H1 (cell line): ENCODE measurements around the gene MAGI2. TPM values are rescaled to one million over a fixed set of nuclear protein-coding genes. Genes with fewer than 3 reads are reported as not detected.

Experiments used
- CTCF ChIA-PET: fragments of 300-600 bp; sonication (Branson Sonifier 250); formaldehyde crosslinking; loops from one replicate; lab custom pipeline; 2021; ENCODE audit not compliant: partially characterized antibody; lab: Charles Lee
- POLR2A ChIA-PET: fragments of 300-600 bp; sonication (Branson Sonifier 250); formaldehyde crosslinking; loops from one replicate; lab custom pipeline; 2021; ENCODE audit warnings: inconsistent platforms; ENCODE audit not compliant: partially characterized antibody; lab: Charles Lee
- DNase-seq, 2 experiments: peaks; one replicate each; pipeline versions ENCODE4 v3.0.0 to v3.0.0-alpha.2; 2010 to 2022; ENCODE audit warnings: low spot score in 2 of 2, low read depth in 1 of 2, mixed read lengths in 1 of 2
- FAIRE-seq: peaks from 2 replicates; lab custom pipeline; 2011; peaks lifted over from hg19 to GRCh38; lab: Jason Lieb, UNC
- H2AFZ ChIP-seq: 2 replicates; pipeline ENCODE4 v1.8.1; 2012; ENCODE audit warnings: low read length, inconsistent platforms
- H2AK5ac ChIP-seq: 2 replicates; pipeline ENCODE4 v1.6.1; 2013; ENCODE audit warnings: low read depth, low read length
- H2BK120ac ChIP-seq: replicated peaks from 2 replicates; pipeline ENCODE3; 2013; ENCODE audit warnings: low read depth, low read length, inconsistent platforms
- H2BK12ac ChIP-seq: 2 replicates; pipeline ENCODE4 v1.6.1; 2013; ENCODE audit warnings: low read depth, low read length
- H2BK15ac ChIP-seq: 2 replicates; pipeline ENCODE4 v1.6.1; 2013; ENCODE audit warnings: low read length
- H2BK20ac ChIP-seq: 2 replicates; pipeline ENCODE4 v1.6.1; 2013; ENCODE audit warnings: low read length
- H2BK5ac ChIP-seq: 2 replicates; pipeline ENCODE4 v1.6.1; 2013; ENCODE audit warnings: low read depth, low read length
- H3K14ac ChIP-seq: 2 replicates; pipeline ENCODE4 v1.6.1; 2013; ENCODE audit warnings: inconsistent platforms; ENCODE audit not compliant: insufficient read length
- H3K18ac ChIP-seq: 2 replicates; pipeline ENCODE4 v1.6.1; 2013; ENCODE audit warnings: low read length; ENCODE audit errors: extremely low read depth
- H3K23ac ChIP-seq: 2 replicates; pipeline ENCODE4 v1.6.1; 2013; ENCODE audit warnings: inconsistent platforms; ENCODE audit not compliant: insufficient read length
- H3K23me2 ChIP-seq: 2 replicates; pipeline ENCODE4 v1.6.1; 2013; ENCODE audit warnings: low read depth, low read length
- H3K27ac ChIP-seq: 2 replicates; pipeline ENCODE4 v1.6.1; 2011; ENCODE audit warnings: low read depth, low read length, inconsistent platforms
- H3K27me3 ChIP-seq, 4 experiments: replicated peaks in 1 of 4; 1 replicate in 1 of 4; 2 replicates in 3 of 4; pipeline versions ENCODE4 v1.6.1 to v1.8.1; 2011 to 2013; ENCODE audit warnings: low read length in 3 of 4, mild to moderate bottlenecking in 3 of 4, inconsistent platforms in 2 of 4, mixed read lengths in 2 of 4, moderate library complexity in 1 of 4; ENCODE audit not compliant: control insufficient read depth in 3 of 4, insufficient read depth in 3 of 4; ENCODE audit errors: extremely low read depth in 1 of 4
- H3K36me3 ChIP-seq, 4 experiments: 2 replicates each; pipeline versions ENCODE4 v1.6.1 to v1.8.1; 2011 to 2013; ENCODE audit warnings: mild to moderate bottlenecking in 4 of 4, low read length in 3 of 4, moderate library complexity in 2 of 4, control low read depth in 1 of 4, inconsistent platforms in 1 of 4; ENCODE audit not compliant: insufficient read depth in 4 of 4, control insufficient read depth in 2 of 4
- H3K4ac ChIP-seq: replicated peaks from 2 replicates; pipeline ENCODE3; 2013; ENCODE audit warnings: low read length, low read depth, mixed read lengths, inconsistent platforms; ENCODE audit not compliant: insufficient read length
- H3K4me1 ChIP-seq, 4 experiments: replicated peaks in 1 of 4; 1 replicate in 1 of 4; 2 replicates in 3 of 4; pipeline versions ENCODE4 v1.6.1 to v1.8.1; 2011 to 2013; ENCODE audit warnings: low read length in 3 of 4, inconsistent platforms in 2 of 4, mixed read lengths in 1 of 4; ENCODE audit not compliant: insufficient read depth in 4 of 4, control insufficient read depth in 3 of 4
- H3K4me2 ChIP-seq, 2 experiments: 2 replicates each; pipeline versions ENCODE4 v1.6.1 to v1.8.1; 2011 to 2013; ENCODE audit warnings: low read depth in 2 of 2, low read length in 2 of 2, control low read depth in 1 of 2, inconsistent platforms in 1 of 2, mild to moderate bottlenecking in 1 of 2; ENCODE audit not compliant: insufficient read depth in 1 of 2
- H3K4me3 ChIP-seq, 4 experiments: fragments of 200-600, 300-600 bp in 1 of 4; sonication (generic), shearing (Covaris generic), sonication (Bioruptor Twin) in 1 of 4; 2 replicates each; pipeline versions ENCODE4 v1.5.1 to v1.8.1; 2011 to 2016; ENCODE audit warnings: low read length in 4 of 4, low read depth in 3 of 4, control low read depth in 2 of 4, inconsistent platforms in 2 of 4, mild to moderate bottlenecking in 2 of 4, mixed read lengths in 1 of 4, moderate library complexity in 1 of 4; ENCODE audit not compliant: insufficient read depth in 2 of 4; ENCODE audit errors: extremely low read depth in 1 of 4
- H3K56ac ChIP-seq: replicated peaks from 2 replicates; pipeline ENCODE3; 2013; ENCODE audit warnings: low read depth, mild to moderate bottlenecking, mixed read lengths, low read length, inconsistent platforms; ENCODE audit not compliant: insufficient read length
- H3K79me1 ChIP-seq: 2 replicates; pipeline ENCODE4 v1.6.1; 2013; ENCODE audit warnings: low read depth, low read length, control low read depth
- H3K79me2 ChIP-seq, 2 experiments: 2 replicates each; pipeline versions ENCODE4 v1.6.1 to v1.8.1; 2012 to 2013; ENCODE audit warnings: low read length in 2 of 2, mild to moderate bottlenecking in 2 of 2, inconsistent platforms in 1 of 2; ENCODE audit not compliant: insufficient read depth in 2 of 2, control insufficient read depth in 1 of 2
- H3K9ac ChIP-seq, 4 experiments: replicated peaks in 1 of 4; 1 replicate in 1 of 4; 2 replicates in 3 of 4; pipeline versions ENCODE4 v1.6.1 to v1.8.1; 2011 to 2013; ENCODE audit warnings: low read depth in 3 of 4, low read length in 3 of 4, control low read depth in 2 of 4, mild to moderate bottlenecking in 2 of 4, moderate library complexity in 2 of 4, inconsistent platforms in 1 of 4; ENCODE audit errors: extremely low read depth in 1 of 4
- H3K9me3 ChIP-seq, 2 experiments: 2 replicates each; pipeline versions ENCODE4 v1.6.1 to v1.8.1; 2012 to 2013; ENCODE audit warnings: mild to moderate bottlenecking in 2 of 2, moderate library complexity in 2 of 2, control low read depth in 1 of 2, inconsistent platforms in 1 of 2, low read depth in 1 of 2, low read length in 1 of 2, mixed read lengths in 1 of 2; ENCODE audit not compliant: insufficient read depth in 2 of 2
- H4K20me1 ChIP-seq, 2 experiments: replicated peaks in 1 of 2; 2 replicates each; pipeline versions ENCODE3 to v1.8.1; 2011 to 2013; ENCODE audit warnings: inconsistent platforms in 2 of 2, low read length in 2 of 2, mild to moderate bottlenecking in 1 of 2; ENCODE audit not compliant: insufficient read depth in 2 of 2, control insufficient read depth in 1 of 2
- H4K5ac ChIP-seq: 2 replicates; pipeline ENCODE4 v1.6.1; 2013; ENCODE audit warnings: low read length, low read depth, mixed read lengths, inconsistent platforms; ENCODE audit not compliant: insufficient read length
- H4K8ac ChIP-seq: 2 replicates; pipeline ENCODE4 v1.8.0; 2013; ENCODE audit warnings: mild to moderate bottlenecking, moderate library complexity, low read length, inconsistent platforms; ENCODE audit not compliant: insufficient read depth; ENCODE audit errors: extremely low read depth
- H4K91ac ChIP-seq: replicated peaks from 2 replicates; pipeline ENCODE3; 2013; ENCODE audit warnings: low read length, mixed read lengths, inconsistent platforms; ENCODE audit not compliant: insufficient read length
- CBX8 ChIP-seq: fragments of 300-800, 300-1000 bp; sonication (generic); IDR thresholded peaks from 2 replicates; pipeline ENCODE4 v1.7.1; 2016; ENCODE audit warnings: low read depth, low read length, borderline replicate concordance
- RAD21 ChIP-seq, 2 experiments: IDR thresholded peaks in 1 of 2; conservative IDR thresholded peaks in 1 of 2; 2 replicates each; pipeline ENCODE4 v1.6.1; 2011; ENCODE audit warnings: low read depth in 2 of 2, low read length in 2 of 2, improper control_type of control experiment in 1 of 2, inconsistent platforms in 1 of 2, mild to moderate bottlenecking in 1 of 2, moderate library complexity in 1 of 2
- WGBS, 2 experiments: shearing (Covaris generic) in 1 of 2; methylation state at CpG; one replicate each; pipeline versions ENCODE4 v1.1.6 to v1.1.7; 2013 to 2015; ENCODE audit warnings: low lambda C conversion rate in 2 of 2, mixed read lengths in 2 of 2, inconsistent platforms in 1 of 2, low coverage in 1 of 2, missing lambda C conversion rate in 1 of 2; ENCODE audit not compliant: insufficient replicate concordance in 2 of 2, insufficient coverage in 1 of 2, insufficient read length in 1 of 2; ENCODE audit errors: extremely low coverage in 1 of 2, missing lambda C conversion rate in 1 of 2; 5-methylcytosine and 5-hydroxymethylcytosine counted together
- polyA plus RNA-seq, 7 experiments: library from polyadenylated mRNA; depleted of rRNA in 3 of 7; stranded (reverse) in 5 of 7; unstranded in 2 of 7; fragments of >200 nt in 5 of 7; fragments of 200-250 nt in 2 of 7; gene quantifications; 1 replicate in 5 of 7; 2 replicates in 1 of 7; 4 replicates in 1 of 7; pipeline versions ENCODE4 v1.2.1 to v1.2.3, GENCODE V29; 2011 to 2013; ENCODE audit warnings: missing spikeins in 2 of 7, mixed read lengths in 2 of 7
- total RNA-seq: library from RNA; stranded (reverse); fragmentation: NEBNext Ultra II Directional; extraction: Animal tissue kit (Norgen Biotek cat#: 25700); gene quantifications from 2 replicates; pipeline ENCODE4 v1.2.1, GENCODE V29; 2021
- TF ChIP-seq, protein P1 (sequence below), 3 experiments: IDR thresholded peaks; 1 replicate in 2 of 3; 2 replicates in 1 of 3; pipeline versions ENCODE4 v1.5.1 to v1.6.1; 2011; ENCODE audit warnings: low read length in 3 of 3, mild to moderate bottlenecking in 3 of 3, inconsistent platforms in 2 of 3, low read depth in 1 of 3, moderate library complexity in 1 of 3; ENCODE audit not compliant: insufficient read depth in 1 of 3; ENCODE audit errors: control extremely low read depth in 1 of 3

The MAGI2 gene
- total and polyA plus RNA-seq, 2 of the 8 experiments (the other 6 are each of a cell fraction or from before 2014, with no cell fraction given), result 6.0 to 27.3 TPM

GRCh38 chr7:79063019-79063698 lies 390.3 kb downstream of the MAGI2 start:
- no peak overlapping the region for H2BK12ac ChIP-seq
- no peak for DNase-seq
- H4K91ac ChIP-seq, result no peak overlapping the region
- no peak overlapping the region for H3K56ac ChIP-seq
- no peak overlapping the region for H2BK15ac ChIP-seq
- no peak overlapping the region for H2BK5ac ChIP-seq
- no peak overlapping the region for H4K5ac ChIP-seq
- H3K23me2 ChIP-seq, result no peaks in the 10 kb centered on the region
- no peak overlapping the region for H3K4me2 ChIP-seq
- no peaks in the 10 kb centered on the region for H3K27me3 ChIP-seq
- no peak for FAIRE-seq
- 0 out of 4 replicates have a peak, but pooled peaks of 1 of the 2 experiments have one; percentile 6 for TF ChIP-seq RAD21 (IDR thresholded peaks at IDR 0.05 in 1 of 2, conservative IDR thresholded peaks at IDR 0.05 in 1 of 2; ENCODE audit: low read depth in 2 of 2, low read length in 2 of 2)
- no peak for TF ChIP-seq CBX8
- TF ChIP-seq, protein P1, sequence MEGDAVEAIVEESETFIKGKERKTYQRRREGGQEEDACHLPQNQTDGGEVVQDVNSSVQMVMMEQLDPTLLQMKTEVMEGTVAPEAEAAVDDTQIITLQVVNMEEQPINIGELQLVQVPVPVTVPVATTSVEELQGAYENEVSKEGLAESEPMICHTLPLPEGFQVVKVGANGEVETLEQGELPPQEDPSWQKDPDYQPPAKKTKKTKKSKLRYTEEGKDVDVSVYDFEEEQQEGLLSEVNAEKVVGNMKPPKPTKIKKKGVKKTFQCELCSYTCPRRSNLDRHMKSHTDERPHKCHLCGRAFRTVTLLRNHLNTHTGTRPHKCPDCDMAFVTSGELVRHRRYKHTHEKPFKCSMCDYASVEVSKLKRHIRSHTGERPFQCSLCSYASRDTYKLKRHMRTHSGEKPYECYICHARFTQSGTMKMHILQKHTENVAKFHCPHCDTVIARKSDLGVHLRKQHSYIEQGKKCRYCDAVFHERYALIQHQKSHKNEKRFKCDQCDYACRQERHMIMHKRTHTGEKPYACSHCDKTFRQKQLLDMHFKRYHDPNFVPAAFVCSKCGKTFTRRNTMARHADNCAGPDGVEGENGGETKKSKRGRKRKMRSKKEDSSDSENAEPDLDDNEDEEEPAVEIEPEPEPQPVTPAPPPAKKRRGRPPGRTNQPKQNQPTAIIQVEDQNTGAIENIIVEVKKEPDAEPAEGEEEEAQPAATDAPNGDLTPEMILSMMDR (IDR thresholded peaks at IDR 0.05; ENCODE audit: control extremely low read depth in 1 of 3, insufficient read depth in 1 of 3, low read depth in 1 of 3, low read length in 3 of 3), result peak in 1 of 3 experiments; percentile 31; a peak in 1 of 4 replicates
- ChIA-PET POLR2A (no interaction called here), CTCF (interaction anchor here (0.8 to 3.5 kb wide), 12 partner anchors 8 to 247 kb away, joined by 3 to 14 read pairs (median 4); no protein-coding TSS in a partner anchor)
- no peak overlapping the region for H3K27ac ChIP-seq
- 86% methylated on average over 2 of the region's 2 CpGs; no CpG with 5 or more reads in 1 of the 2 experiments for WGBS, 2 experiments
- no peak overlapping the region for H2BK20ac ChIP-seq
- no peaks in the 10 kb centered on the region for H3K79me2 ChIP-seq
- no peaks in the 10 kb centered on the region for H3K9me3 ChIP-seq
- no peak overlapping the region for H2AK5ac ChIP-seq
- no peak overlapping the region for H4K8ac ChIP-seq
- no peak overlapping the region for H3K4ac ChIP-seq
- no peak overlapping the region for H3K9ac ChIP-seq
- no peak overlapping the region for H3K4me3 ChIP-seq
- no peak overlapping the region for H2AFZ ChIP-seq
- no peak overlapping the region for H3K18ac ChIP-seq
- no peak overlapping the region for H3K23ac ChIP-seq
- no peak overlapping the region for H3K14ac ChIP-seq
- no peaks in the 10 kb centered on the region for H3K79me1 ChIP-seq
- H4K20me1 ChIP-seq, result no peaks in the 10 kb centered on the region
- H3K4me1 ChIP-seq, result no peaks in the 10 kb centered on the region
- H2BK120ac ChIP-seq, result no peak overlapping the region
- H3K36me3 ChIP-seq, result no peaks in the 10 kb centered on the region
